Gastrocnemius medialis (tissue), 4 donors: ENCODE measurements around the gene PANX1.

ENCODE experiments used
- CTCF ChIP-seq, 5 experiments: fragments of 450-650 bp in 3 of 5; fragments of 200-600 bp in 2 of 5; sonication (generic) in 2 of 5; IDR thresholded peaks in 4 of 5; conservative IDR thresholded peaks in 1 of 5; 1 replicate in 4 of 5; 2 replicates in 1 of 5; pipeline ENCODE4 v1.5.1; 2016 to 2019; ENCODE audit warnings: antibody characterized with exemption in 5 of 5, mild to moderate bottlenecking in 3 of 5, moderate library complexity in 3 of 5
- POLR2A ChIP-seq, 2 donors: fragments of 450-650 bp; IDR thresholded peaks; one replicate each; pipeline ENCODE4 v1.6.1; 2017; ENCODE audit warnings: antibody characterized with exemption in 2 of 2, mild to moderate bottlenecking in 2 of 2, moderate library complexity in 2 of 2

DNA sequence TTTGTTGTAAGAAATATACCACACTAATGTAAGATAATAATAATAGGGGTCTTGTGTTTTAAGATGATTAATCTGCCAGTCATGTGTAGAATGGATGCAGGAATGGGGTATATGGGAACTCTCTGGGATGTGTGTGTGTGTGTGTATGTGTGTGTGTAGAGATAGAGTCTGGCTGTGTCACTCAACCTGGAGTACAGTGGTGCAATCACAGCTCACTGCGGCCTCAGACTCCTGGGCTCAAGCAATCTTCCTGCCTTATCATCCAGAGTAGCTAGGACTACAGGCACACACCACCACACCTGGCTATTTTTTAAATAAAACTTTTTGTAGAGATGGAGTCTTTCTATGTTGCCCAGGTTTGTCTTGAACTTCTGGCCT is 11.5 kb upstream of the PANX1 start:
- TF ChIP-seq CTCF (IDR thresholded peaks at IDR 0.05 in 4 of 5, conservative IDR thresholded peaks at IDR 0.05 in 1 of 5) (no peak), POLR2A (IDR thresholded peaks at IDR 0.05) (no peak)
